ENCODE data around the gene CSMD2.

Gene CSMD2

GRCh38 chr1:34013136-34013535 lies 151.9 kb downstream of the CSMD2 start:
- Histone ChIP-seq H2BK15ac (ENCODE audit: low read depth, poor library complexity, severe bottlenecking) (no peak overlapping the region), H2BK5ac (ENCODE audit: low read depth, low read length, poor library complexity, severe bottlenecking) (no peak overlapping the region), H2AFZ (ENCODE audit: low read depth, low read length) (no peak overlapping the region), H3K4me2 (ENCODE audit: low read length, poor library complexity, severe bottlenecking) (no peak overlapping the region), H3K79me1 (replicated peaks; ENCODE audit: low read length, poor library complexity, severe bottlenecking) (no peaks in the 10 kb centered on the region), H4K91ac (ENCODE audit: low read length) (no peak overlapping the region), H3K27ac (ENCODE audit: low read length, poor library complexity, severe bottlenecking) (no peak overlapping the region), H2BK12ac (ENCODE audit: low read length in 2 of 2) (no peak overlapping the region), H2BK120ac (ENCODE audit: low read depth, low read length) (no peak overlapping the region), H3K9ac (ENCODE audit: low read length) (no peak overlapping the region), H3K4ac (ENCODE audit: low read depth in 1 of 2, low read length in 2 of 2) (no peak overlapping the region), H3K4me3 (ENCODE audit: insufficient read depth in 1 of 2, low read depth in 1 of 2, low read length in 2 of 2) (no peak overlapping the region), H2AK5ac (ENCODE audit: low read length, severe bottlenecking) (no peak overlapping the region), H3K36me3 (ENCODE audit: control insufficient read depth in 1 of 2, insufficient read depth in 2 of 2, low read depth in 1 of 2, low read length in 2 of 2) (no peaks in the 10 kb centered on the region), H3K14ac (ENCODE audit: low read length in 2 of 2) (no peak overlapping the region), H3K4me1 (ENCODE audit: control insufficient read depth, insufficient read depth, low read depth, low read length) (no peaks in the 10 kb centered on the region), H3K23ac (ENCODE audit: low read length in 2 of 2) (no peak overlapping the region), H3K18ac (ENCODE audit: low read depth in 1 of 2, low read length in 2 of 2) (no peak overlapping the region), H3K27me3 (ENCODE audit: control insufficient read depth in 1 of 2, insufficient read depth in 1 of 2, low read length in 2 of 2) (no peaks in the 10 kb centered on the region), H3K9me3 (ENCODE audit: control insufficient read depth, low read length) (no peaks in the 10 kb centered on the region), H4K8ac (ENCODE audit: low read length) (no peak overlapping the region)
- no peak for DNase-seq
- WGBS: 71% methylated on average over 10 of the region's 10 CpGs

- H2AFZ ChIP-seq (ENCODE audit: low read depth, low read length): no peak overlapping the region
- H3K36me3 ChIP-seq (ENCODE audit: control insufficient read depth in 1 of 2, insufficient read depth in 2 of 2, low read depth in 1 of 2, low read length in 2 of 2): no peaks in the 10 kb centered on the region
- no peak for DNase-seq
- H2BK5ac ChIP-seq (ENCODE audit: low read depth, low read length, poor library complexity, severe bottlenecking): no peak overlapping the region
- no peaks in the 10 kb centered on the region for H3K9me3 ChIP-seq (ENCODE audit: control insufficient read depth, low read length)
- H3K4me2 ChIP-seq (ENCODE audit: low read length, poor library complexity, severe bottlenecking): no peak overlapping the region
- H3K79me1 ChIP-seq (replicated peaks; ENCODE audit: low read length, poor library complexity, severe bottlenecking): no peaks in the 10 kb centered on the region
- no peak overlapping the region for H3K4me3 ChIP-seq (ENCODE audit: insufficient read depth in 1 of 2, low read depth in 1 of 2, low read length in 2 of 2)
- no peak overlapping the region for H4K91ac ChIP-seq (ENCODE audit: low read length)
- no peak overlapping the region for H3K18ac ChIP-seq (ENCODE audit: low read depth in 1 of 2, low read length in 2 of 2)
- no peak overlapping the region for H4K8ac ChIP-seq (ENCODE audit: low read length)
- H3K23ac ChIP-seq (ENCODE audit: low read length in 2 of 2): no peak overlapping the region
- no peak overlapping the region for H3K4ac ChIP-seq (ENCODE audit: low read depth in 1 of 2, low read length in 2 of 2)
- H2BK15ac ChIP-seq (ENCODE audit: low read depth, poor library complexity, severe bottlenecking): no peak overlapping the region
- H2BK120ac ChIP-seq (ENCODE audit: low read depth, low read length): no peak overlapping the region
- H2AK5ac ChIP-seq (ENCODE audit: low read length, severe bottlenecking): no peak overlapping the region
- H3K14ac ChIP-seq (ENCODE audit: low read length in 2 of 2): no peak overlapping the region
- H2BK12ac ChIP-seq (ENCODE audit: low read length in 2 of 2): no peak overlapping the region
- no peaks in the 10 kb centered on the region for H3K27me3 ChIP-seq (ENCODE audit: control insufficient read depth in 1 of 2, insufficient read depth in 1 of 2, low read length in 2 of 2)
- H3K9ac ChIP-seq (ENCODE audit: low read length): no peak overlapping the region
- 53% methylated on average over 5 of the region's 5 CpGs for WGBS
- H3K4me1 ChIP-seq (ENCODE audit: control insufficient read depth, insufficient read depth, low read depth, low read length): no peaks in the 10 kb centered on the region
- H3K27ac ChIP-seq (ENCODE audit: low read length, poor library complexity, severe bottlenecking): no peak overlapping the region
Measured at GRCh38 chr1:34009340-34009985, 155.6 kb downstream of the CSMD2 start.

- H3K18ac ChIP-seq (ENCODE audit: low read depth in 1 of 2, low read length in 2 of 2): no peak overlapping the region
- H3K79me1 ChIP-seq (replicated peaks; ENCODE audit: low read length, poor library complexity, severe bottlenecking): no peaks in the 10 kb centered on the region
- no peak overlapping the region for H4K91ac ChIP-seq (ENCODE audit: low read length)
Measured at GRCh38 chr1:34007760-34008159, 157.3 kb downstream of the CSMD2 start.

DNA sequence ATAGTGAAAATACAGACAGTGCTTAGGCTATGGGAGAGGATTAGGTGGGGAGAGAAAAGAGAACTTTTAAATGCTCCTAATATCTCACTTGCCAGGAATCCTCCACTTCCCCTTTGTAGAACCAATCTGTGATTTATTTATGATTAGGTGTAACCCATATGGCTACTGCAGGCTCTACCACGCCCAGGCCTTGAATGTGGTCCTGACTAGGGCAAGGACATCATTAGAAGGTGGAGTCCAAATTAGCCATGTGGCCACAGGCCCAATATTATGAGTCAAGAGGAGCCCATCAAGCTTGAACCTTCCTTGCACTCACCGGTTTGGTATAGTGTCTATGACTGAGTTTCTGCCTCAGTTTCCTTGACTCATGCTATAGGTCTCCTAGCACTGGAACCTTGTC lies 159.7 kb downstream of the CSMD2 start:
- Histone ChIP-seq H2AFZ (ENCODE audit: low read depth, low read length) (no peak overlapping the region), H3K4ac (ENCODE audit: low read depth in 1 of 2, low read length in 2 of 2) (no peak overlapping the region), H2BK12ac (ENCODE audit: low read length in 2 of 2) (no peak overlapping the region), H4K91ac (ENCODE audit: low read length) (no peak overlapping the region), H2BK120ac (ENCODE audit: low read depth, low read length) (no peak overlapping the region), H3K27ac (ENCODE audit: low read length, poor library complexity, severe bottlenecking) (no peak overlapping the region), H3K4me3 (ENCODE audit: insufficient read depth in 1 of 2, low read depth in 1 of 2, low read length in 2 of 2) (no peak overlapping the region), H3K9ac (ENCODE audit: low read length) (no peak overlapping the region), H3K4me2 (ENCODE audit: low read length, poor library complexity, severe bottlenecking) (no peak overlapping the region), H4K8ac (ENCODE audit: low read length) (no peak overlapping the region), H2BK5ac (ENCODE audit: low read depth, low read length, poor library complexity, severe bottlenecking) (no peak overlapping the region), H3K9me3 (ENCODE audit: control insufficient read depth, low read length) (no peaks in the 10 kb centered on the region), H3K27me3 (ENCODE audit: control insufficient read depth in 1 of 2, insufficient read depth in 1 of 2, low read length in 2 of 2) (no peaks in the 10 kb centered on the region), H3K4me1 (ENCODE audit: control insufficient read depth, insufficient read depth, low read depth, low read length) (no peaks in the 10 kb centered on the region), H3K79me1 (replicated peaks; ENCODE audit: low read length, poor library complexity, severe bottlenecking) (no peaks in the 10 kb centered on the region), H2BK15ac (ENCODE audit: low read depth, poor library complexity, severe bottlenecking) (no peak overlapping the region), H3K14ac (ENCODE audit: low read length in 2 of 2) (no peak overlapping the region), H3K36me3 (ENCODE audit: control insufficient read depth in 1 of 2, insufficient read depth in 2 of 2, low read depth in 1 of 2, low read length in 2 of 2) (no peaks in the 10 kb centered on the region), H2AK5ac (ENCODE audit: low read length, severe bottlenecking) (no peak overlapping the region), H3K23ac (ENCODE audit: low read length in 2 of 2) (no peak overlapping the region), H3K18ac (ENCODE audit: low read depth in 1 of 2, low read length in 2 of 2) (no peak overlapping the region)
- 54% methylated on average over 2 of the region's 2 CpGs for WGBS
- no peak for DNase-seq

More at GRCh38 chr1:34007760-34008159, 157.3 kb downstream of the CSMD2 start:
- Histone ChIP-seq H2BK15ac (ENCODE audit: low read depth, poor library complexity, severe bottlenecking) (no peak overlapping the region), H3K9me3 (ENCODE audit: control insufficient read depth, low read length) (no peaks in the 10 kb centered on the region), H2AK5ac (ENCODE audit: low read length, severe bottlenecking) (no peak overlapping the region), H3K4ac (ENCODE audit: low read depth in 1 of 2, low read length in 2 of 2) (no peak overlapping the region), H2AFZ (ENCODE audit: low read depth, low read length) (no peak overlapping the region), H2BK120ac (ENCODE audit: low read depth, low read length) (no peak overlapping the region), H4K8ac (ENCODE audit: low read length) (no peak overlapping the region), H3K36me3 (ENCODE audit: control insufficient read depth in 1 of 2, insufficient read depth in 2 of 2, low read depth in 1 of 2, low read length in 2 of 2) (no peaks in the 10 kb centered on the region), H3K9ac (ENCODE audit: low read length) (no peak overlapping the region), H3K14ac (ENCODE audit: low read length in 2 of 2) (no peak overlapping the region), H3K4me3 (ENCODE audit: insufficient read depth in 1 of 2, low read depth in 1 of 2, low read length in 2 of 2) (no peak overlapping the region), H3K27ac (ENCODE audit: low read length, poor library complexity, severe bottlenecking) (no peak overlapping the region), H3K23ac (ENCODE audit: low read length in 2 of 2) (no peak overlapping the region), H2BK12ac (ENCODE audit: low read length in 2 of 2) (no peak overlapping the region), H3K27me3 (ENCODE audit: control insufficient read depth in 1 of 2, insufficient read depth in 1 of 2, low read length in 2 of 2) (no peaks in the 10 kb centered on the region), H3K4me2 (ENCODE audit: low read length, poor library complexity, severe bottlenecking) (no peak overlapping the region), H3K4me1 (ENCODE audit: control insufficient read depth, insufficient read depth, low read depth, low read length) (no peaks in the 10 kb centered on the region), H2BK5ac (ENCODE audit: low read depth, low read length, poor library complexity, severe bottlenecking) (no peak overlapping the region)
- WGBS: 84% methylated on average over 1 of the region's 2 CpGs
- DNase-seq: no peak
